ENCODE measurements around the gene DEAF1. TPM values are rescaled to one million over a fixed set of nuclear protein-coding genes. Genes with fewer than 3 reads are reported as not detected.
A peak's percentile ranks its signal among the peaks of the same experiment; 100 is the strongest.

Gene DEAF1
- total and polyA plus RNA-seq, 9 of the 15 experiments (the other 6 are each of a cell fraction or from before 2014, with no cell fraction given): 2.0 to 69.1 (median 26.8) TPM

DNA sequence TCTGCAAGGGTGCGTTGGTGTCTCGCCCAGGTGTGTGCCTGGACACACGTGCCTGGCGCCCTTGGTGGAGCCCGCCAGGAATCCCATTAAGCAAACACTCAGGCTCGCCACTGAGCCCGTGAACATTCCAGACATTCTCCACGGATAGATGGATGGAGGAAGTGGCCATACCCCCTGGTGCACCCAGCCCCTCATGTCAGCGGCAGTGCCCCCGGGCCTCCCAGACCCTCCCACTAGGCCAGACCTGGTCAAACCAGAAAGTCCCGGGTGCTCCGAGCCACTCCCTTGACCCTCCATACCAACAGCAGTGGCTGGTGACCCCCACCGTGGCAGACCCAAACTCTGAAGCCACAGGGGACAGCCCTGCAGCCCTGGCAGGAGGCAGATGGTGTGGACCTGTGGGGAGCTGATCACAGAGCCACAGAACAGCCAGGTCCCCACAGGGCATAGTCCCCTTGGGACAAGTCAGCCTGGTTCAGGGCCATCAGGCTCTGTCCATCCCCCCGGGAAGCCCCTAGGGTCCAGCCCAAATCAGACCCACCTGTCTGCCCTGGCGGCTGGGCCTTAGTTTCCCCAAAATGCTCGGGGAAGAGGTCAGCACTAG lies 12.9 kb upstream of the DEAF1 start (continued):
- no peak for TF ChIP-seq ZNF146 (CRISPR knock-in tag; IDR thresholded peaks at IDR 0.05; ENCODE audit: unreplicated experiment)
- TF ChIP-seq HOXB6 (CRISPR knock-in tag; IDR thresholded peaks at IDR 0.05; ENCODE audit: borderline replicate concordance): no peak
- TF ChIP-seq, protein P1, sequence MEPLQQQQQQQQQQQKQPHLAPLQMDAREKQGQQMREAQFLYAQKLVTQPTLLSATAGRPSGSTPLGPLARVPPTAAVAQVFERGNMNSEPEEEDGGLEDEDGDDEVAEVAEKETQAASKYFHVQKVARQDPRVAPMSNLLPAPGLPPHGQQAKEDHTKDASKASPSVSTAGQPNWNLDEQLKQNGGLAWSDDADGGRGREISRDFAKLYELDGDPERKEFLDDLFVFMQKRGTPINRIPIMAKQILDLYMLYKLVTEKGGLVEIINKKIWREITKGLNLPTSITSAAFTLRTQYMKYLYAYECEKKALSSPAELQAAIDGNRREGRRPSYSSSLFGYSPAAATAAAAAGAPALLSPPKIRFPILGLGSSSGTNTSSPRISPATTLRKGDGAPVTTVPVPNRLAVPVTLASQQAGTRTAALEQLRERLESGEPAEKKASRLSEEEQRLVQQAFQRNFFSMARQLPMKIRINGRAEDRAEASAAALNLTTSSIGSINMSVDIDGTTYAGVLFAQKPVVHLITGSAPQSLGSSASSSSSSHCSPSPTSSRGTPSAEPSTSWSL (CRISPR knock-in tag; IDR thresholded peaks at IDR 0.05; ENCODE audit: borderline replicate concordance): no peak

DNA sequence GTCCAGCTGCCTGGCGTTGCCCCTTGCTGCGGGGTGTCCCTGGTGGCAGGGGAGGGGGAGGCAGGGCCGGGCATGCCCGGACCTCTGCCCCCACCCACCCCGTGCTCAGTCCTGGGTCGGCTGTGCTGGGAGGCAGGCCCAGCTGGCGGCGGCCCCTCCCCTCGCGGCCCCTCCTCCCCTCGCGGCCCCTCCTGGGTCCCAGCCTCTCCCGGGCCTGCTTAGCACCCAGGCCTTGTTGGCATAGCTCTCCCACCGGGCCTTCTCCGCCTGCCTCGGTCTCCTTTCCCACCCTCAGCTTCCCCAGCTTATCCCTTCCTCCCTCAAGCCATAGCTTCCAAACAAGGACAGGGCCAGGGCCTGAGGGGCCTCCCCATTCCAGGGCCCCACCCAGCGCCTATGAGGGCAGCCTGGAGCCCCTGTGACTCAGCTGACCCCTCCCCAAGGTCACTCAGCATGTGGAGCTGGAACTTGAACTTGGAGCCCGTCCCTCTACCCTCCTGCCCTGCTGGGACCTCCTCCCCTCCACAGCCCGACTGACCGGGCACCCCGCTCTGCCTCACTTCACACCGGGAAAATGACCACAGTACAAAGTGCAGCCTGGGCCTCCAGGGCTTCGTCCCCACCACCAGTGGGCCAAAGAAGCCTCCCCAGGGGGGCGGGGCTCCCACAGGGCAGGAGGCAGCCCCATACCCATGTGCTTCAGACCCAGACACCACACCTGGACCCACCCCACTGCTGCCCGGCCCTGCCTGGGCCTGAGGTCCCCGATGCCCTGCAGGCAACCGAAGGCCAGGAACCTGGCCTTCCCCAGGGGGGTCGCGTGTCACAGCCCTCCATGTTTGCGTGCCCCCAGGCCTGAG lies 12.2 kb upstream of the DEAF1 start:
- 65% methylated on average over 15 of the region's 30 CpGs for WGBS (ENCODE audit: insufficient coverage, low coverage, missing lambda C conversion rate)
- intact Hi-C loops (cut with micrococcal nuclease) (no loop called here), in situ Hi-C loops (cut with MboI) (no loop called here)
- no peak for ATAC-seq
- peak in 2 of 4 experiments; percentile 56 to 61 for DNase-seq (ENCODE audit: extremely low read depth in 1 of 4, low spot score in 3 of 4)
- Histone ChIP-seq H3K9ac (ENCODE audit: insufficient read depth in 1 of 2, low read depth in 2 of 2, low read length in 2 of 2) (peak overlapping the region; percentile 30 to 87; a peak in 3 of 4 replicates), H3K4me2 (ENCODE audit: insufficient read depth, low read length) (0 out of 2 replicates have a peak overlapping the region, but pooled peaks have one; percentile 58), H3K4me3 (peak overlapping the region; percentile 39; the same call in 1 of the 2 replicates), H3K27ac (ENCODE audit: extremely low read depth, low read depth, low read length) (no peak overlapping the region), H3K27me3 (ENCODE audit: control insufficient read depth in 2 of 2, insufficient read depth in 2 of 2, low read length in 2 of 2) (no peaks in the 10 kb centered on the region), H2AFZ (ENCODE audit: low read depth, low read length) (no peak overlapping the region), H3K79me2 (ENCODE audit: control insufficient read depth, insufficient read depth, low read length) (no peaks in the 10 kb centered on the region), H4K20me1 (replicated peaks; ENCODE audit: control insufficient read depth, insufficient read depth, low read length) (no peaks in the 10 kb centered on the region), H3K4me1 (replicated peaks in 1 of 2; ENCODE audit: control insufficient read depth in 2 of 2, insufficient read depth in 2 of 2, low read length in 2 of 2) (peaks cover 6 to 82% of the 10 kb centered on the region in 2 experiments), H3K9me1 (ENCODE audit: control insufficient read depth, insufficient read depth, low read length) (no peaks in the 10 kb centered on the region), H3K36me3 (ENCODE audit: control insufficient read depth, insufficient read depth, low read length) (peaks cover 5% of the 10 kb centered on the region; the same call in 1 of the 3 replicates), H3K9me3 (replicated peaks; ENCODE audit: control insufficient read depth, insufficient read depth, low read depth, low read length) (no peaks in the 10 kb centered on the region)
- ChIA-PET CTCF (ENCODE audit: low intra/inter-chr PET ratio) (no interaction called here), POLR2A (interaction anchor here (0.6 kb wide), 2 partner anchors 39 to 56 kb away, joined by 3 to 4 read pairs; no protein-coding TSS in a partner anchor)
- FAIRE-seq: no peak
- no TSS peak for BruUV-seq (replicated peaks)
- TF ChIP-seq TCF7L2 (IDR thresholded peaks at IDR 0.05; ENCODE audit: low read depth, low read length) (no peak), ZNF707 (CRISPR knock-in tag; conservative IDR thresholded peaks at IDR 0.05) (no peak), ZBTB1 (CRISPR knock-in tag; IDR thresholded peaks at IDR 0.05; ENCODE audit: borderline replicate concordance, low read depth) (0 out of 2 replicates have a peak, but pooled peaks have one; percentile 19)
- TF ChIP-seq, protein P2, sequence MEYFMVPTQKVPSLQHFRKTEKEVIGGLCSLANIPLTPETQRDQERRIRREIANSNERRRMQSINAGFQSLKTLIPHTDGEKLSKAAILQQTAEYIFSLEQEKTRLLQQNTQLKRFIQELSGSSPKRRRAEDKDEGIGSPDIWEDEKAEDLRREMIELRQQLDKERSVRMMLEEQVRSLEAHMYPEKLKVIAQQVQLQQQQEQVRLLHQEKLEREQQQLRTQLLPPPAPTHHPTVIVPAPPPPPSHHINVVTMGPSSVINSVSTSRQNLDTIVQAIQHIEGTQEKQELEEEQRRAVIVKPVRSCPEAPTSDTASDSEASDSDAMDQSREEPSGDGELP (CRISPR knock-in tag; IDR thresholded peaks at IDR 0.05; ENCODE audit: borderline replicate concordance): 0 out of 2 replicates have a peak, but pooled peaks have one; percentile 35
